NCI-H748 (cell line): Measurements from ENCODE around the gene PCAT6.

Source experiments
- DNase-seq: peaks from one replicate; lab custom pipeline; 2025; ENCODE audit not compliant: unreplicated experiment; lab: John Stamatoyannopoulos, UW

PCAT6 gene

DNA sequence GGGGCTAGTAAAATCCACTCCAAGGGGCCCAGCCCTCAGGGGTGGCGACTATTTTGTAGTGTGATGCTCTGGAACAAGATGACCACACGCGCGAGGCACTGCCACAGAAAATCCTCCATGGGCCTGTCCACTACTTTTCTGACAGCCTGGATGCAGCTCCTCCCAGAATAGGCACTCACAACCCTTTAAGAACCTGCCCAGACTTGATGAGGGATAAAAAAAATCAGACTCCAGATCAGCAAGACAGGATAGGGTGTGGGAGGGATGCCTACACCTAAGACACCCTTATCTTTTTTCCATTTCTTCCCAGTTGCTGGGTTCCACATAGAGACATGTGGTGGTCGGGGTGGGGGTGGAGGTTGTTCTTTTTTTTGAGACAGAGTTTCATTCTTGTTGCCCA lies 33.5 kb downstream of the PCAT6 start:
- no peak for DNase-seq

DNA sequence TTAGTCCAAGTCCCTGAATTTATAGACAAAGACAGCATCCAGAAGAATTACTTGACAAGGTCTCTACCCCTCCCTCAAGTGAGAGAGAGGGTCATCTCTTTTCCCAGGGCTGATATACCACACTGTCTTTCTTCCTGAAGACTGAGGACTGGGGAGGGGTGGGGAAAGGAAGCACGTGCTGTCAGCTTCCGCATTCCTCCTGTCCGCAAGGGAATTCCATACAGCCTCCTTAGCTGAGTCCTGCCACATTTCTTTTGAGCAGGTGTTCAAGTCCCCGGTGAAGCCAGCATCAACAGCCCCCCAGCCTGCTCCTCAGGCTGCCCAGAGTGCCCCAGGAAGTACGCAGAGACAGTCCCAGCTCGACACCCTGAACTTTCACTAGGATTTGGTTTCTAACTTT lies 34.2 kb downstream of the PCAT6 start:
- DNase-seq: no peak

DNA sequence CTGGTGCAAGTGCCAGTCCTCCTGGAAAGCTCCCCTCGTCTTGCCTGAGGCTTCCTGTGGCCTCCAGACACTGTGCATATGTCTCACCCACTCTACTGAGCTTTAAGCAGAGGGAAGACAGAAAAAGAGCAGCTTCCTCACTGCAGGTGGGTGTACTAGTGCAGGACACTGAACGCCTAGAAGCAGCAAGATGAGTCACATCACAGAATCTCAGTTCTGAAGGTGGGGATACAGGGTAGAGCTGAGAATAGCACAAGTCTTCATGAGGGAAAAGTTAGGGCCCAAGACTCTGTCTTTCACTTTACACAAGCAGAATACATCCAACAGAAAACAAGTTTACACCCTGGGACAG lies 37.4 kb downstream of the PCAT6 start:
- DNase-seq: no peak

DNA sequence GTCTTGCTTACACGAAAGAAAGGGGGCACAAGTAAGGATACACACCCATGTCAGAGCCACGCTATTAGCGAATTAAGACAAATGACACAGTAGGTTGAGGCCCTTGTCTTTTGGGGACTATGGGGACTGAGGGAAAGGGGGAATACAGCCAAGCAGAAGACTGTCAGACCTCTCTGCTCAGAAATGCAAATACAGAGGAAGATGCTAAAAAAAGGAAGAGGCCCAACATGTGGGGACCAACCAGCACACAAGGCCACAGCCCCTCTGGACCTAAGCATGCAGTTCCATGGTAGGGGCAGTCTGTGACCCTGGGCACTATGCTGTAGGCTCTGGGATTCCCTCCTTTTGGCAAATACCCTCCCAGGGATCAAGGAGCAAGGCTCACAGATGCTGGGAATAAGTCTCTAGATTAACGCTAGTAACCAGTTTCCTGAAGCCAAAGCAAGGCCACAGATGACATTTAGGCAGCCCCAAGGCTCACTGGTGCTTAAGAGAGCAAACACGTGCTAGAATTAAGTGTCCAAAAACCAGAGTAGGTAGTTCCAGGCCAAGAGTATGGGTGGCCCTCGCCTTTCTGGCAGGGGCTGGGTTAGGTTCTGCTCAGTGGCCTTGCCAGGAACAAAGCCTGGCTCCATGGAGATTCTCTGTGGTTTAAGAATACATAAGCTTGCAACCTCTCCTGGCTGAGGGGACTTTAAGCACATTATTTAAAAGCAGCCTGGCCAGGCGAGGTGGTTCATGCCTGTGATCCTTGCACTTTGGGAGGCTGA lies 40.0 kb downstream of the PCAT6 start:
- DNase-seq: no peak

DNA sequence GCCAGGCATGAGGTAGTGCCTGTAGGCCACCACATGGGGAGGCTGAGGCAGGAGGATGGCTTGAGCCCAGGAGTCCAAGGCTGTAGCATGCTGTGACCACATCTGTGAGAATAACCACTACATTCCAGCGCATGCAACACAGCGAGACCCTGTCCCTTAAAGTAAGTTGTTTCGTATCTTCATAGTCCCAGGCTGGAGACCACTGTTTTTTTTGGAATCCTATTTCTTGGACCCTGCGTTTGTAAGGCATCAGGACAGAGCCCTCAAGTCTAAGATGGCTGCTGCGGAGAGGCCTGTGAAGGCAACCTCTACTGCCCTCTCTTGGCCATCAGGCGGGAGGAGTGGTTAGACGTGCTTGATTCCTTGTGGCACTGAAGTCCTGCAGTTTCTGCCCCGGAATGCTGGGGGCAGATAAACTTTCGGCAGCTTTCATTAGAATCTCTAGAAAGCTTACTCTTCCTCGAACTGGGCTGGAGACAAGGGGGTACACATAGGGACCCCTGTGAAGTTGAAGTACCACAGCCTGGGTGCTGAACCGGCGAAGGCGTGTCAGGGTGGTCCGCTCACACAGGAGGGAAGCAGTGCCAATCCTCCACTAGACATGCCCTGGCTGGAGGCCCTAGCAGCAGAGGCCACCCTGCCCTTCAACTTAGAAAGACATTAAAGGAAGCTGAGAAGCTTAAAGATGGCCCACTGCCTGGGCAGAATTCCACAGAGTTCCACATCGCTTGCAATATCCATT lies 41.6 kb downstream of the PCAT6 start:
- DNase-seq: no peak

DNA sequence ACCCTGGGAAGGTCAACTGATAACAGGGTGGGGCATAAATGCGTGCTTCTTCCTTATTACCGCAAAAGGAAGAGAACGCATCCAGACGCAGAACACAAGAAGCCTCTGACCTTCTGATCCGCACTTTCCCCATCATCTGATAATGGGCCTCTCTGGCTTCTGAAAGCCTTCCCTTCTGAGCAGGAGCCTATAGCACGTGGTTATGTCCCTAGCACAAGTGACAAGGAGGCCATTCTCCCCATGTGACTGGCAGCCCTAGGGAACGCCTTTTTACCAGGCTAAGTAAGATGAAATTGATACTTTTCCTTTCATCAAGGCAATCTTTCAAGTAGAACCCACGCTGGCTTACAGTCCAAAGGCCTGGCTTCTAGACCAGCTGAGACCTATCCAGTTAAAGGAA lies 44.0 kb downstream of the PCAT6 start:
- DNase-seq: no peak

DNA sequence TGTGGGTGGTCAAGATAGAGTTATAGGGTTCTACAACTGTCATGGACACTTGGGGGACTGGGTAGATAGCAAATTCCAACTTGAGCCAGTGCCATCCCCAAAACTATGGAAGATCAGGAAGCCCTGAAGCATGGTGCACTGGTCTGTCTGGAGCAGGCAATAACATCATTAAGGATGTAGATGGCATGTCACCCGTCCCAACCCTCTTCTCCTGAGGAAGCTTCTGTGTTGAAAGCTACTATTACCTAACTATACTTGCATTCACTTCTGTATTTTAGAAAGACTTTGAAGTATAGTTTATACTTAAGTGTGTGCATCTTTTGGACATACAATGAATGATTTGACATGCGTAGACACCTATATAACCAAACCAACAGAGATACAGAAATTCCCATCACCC lies 45.3 kb downstream of the PCAT6 start:
- DNase-seq: no peak

DNA sequence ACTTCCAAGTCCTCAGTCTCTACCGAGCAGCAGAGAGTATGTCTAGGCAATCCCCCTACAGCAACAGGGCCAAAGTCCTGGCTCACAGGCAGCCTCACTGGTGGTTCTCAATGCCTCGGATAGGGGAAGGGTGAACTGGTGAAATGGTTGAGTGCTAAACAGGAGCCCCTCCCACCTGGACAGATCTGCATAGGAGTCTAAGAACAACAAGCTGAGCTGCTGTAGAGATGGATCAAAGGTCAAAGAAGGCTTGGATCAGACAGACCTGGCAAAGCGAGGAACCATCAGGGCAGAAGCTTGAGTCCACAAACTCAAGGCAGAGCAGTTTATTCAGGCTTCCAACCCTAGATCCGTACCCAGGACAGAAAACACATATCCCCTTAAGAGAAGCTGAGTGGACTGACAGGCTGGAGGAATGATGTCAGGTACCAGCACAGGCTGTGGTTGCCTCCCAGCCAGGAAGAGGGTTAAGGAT lies 46.4 kb downstream of the PCAT6 start:
- DNase-seq: no peak

DNA sequence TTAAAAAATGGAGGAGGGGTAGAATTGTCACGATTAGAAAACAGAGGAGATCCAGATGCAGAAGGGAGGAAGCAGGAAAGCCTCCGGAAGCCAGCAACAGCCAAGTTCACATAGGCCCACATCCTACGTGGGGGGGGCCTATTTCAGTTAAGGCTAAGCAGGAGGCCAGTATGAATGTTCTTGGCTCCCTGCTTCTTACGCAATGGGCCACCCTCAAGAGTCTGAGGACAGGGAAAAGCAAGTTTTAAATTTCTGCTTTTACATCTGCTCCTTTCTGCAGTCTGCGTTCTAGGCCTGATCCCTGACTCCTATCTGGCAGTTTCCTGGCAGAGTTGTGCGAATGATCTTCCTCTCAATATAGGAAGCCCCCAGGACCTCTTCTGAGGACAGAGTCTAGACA lies 47.6 kb downstream of the PCAT6 start:
- no peak for DNase-seq

DNA sequence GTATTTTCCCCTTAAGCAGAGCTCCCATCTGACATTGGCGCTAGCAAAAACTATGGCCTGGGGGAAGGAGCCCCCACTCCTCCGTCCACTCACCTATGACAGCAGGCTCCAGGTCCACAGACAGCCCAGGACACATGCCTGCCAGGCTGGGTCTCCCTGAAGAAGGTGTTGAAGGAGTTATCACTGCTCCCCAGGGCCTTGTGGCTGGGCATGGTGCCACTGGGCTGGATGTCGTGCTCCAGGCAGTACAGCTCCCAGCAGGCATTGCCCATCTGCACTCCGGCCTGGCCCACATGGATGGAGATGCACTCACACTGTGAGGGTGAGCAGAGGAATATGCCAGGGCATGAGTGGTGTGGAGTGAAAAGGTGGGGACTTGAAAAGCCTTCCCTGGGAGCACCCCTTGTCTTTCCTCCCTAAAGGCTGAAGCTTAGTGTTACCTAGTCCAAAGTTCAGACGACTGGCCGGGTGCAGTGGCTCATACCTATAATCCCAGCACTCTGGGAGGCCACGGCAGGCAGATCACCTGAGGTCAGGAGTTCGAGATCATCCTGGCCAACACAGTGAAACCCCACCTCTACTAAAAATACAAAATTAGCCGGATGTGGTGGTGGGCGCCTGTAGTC lies 48.1 kb downstream of the PCAT6 start:
- DNase-seq: no peak

DNA sequence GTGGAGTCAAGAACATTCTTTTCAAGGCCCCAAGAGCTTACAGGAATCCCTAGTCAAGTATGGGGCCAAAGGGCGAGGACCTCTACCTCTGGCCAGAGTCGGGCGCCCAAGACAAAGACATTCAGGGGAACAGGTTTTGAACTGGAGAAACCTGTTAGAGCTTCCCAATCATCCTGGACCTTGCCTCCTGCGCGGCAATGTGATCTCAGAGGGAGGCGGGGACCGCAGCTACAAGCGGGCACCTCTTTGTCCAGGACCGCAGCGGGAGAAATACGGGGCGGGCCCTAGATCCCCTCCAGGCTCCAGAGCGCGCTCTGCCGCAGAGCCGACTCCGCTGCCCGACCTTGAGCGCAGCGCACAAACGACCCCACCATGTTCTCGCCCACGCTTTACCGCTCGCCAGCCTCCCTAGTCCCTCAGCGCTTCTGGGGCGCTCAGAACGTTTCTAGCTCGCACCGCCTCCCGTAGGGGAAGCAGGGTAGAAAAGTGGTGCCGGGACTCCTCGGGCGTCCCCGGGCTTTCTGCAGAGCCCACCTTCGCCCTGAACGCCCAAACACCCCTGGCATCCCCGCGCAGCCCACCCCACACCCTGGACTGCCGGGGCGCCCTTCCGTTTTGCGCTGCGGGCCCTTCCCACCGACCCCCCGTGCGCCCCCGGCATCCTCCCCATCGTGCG lies 50.1 kb downstream of the PCAT6 start:
- peak; percentile 82 for DNase-seq
